ENCODE measurements around the gene SCAMP5.

SCAMP5 gene

DNA sequence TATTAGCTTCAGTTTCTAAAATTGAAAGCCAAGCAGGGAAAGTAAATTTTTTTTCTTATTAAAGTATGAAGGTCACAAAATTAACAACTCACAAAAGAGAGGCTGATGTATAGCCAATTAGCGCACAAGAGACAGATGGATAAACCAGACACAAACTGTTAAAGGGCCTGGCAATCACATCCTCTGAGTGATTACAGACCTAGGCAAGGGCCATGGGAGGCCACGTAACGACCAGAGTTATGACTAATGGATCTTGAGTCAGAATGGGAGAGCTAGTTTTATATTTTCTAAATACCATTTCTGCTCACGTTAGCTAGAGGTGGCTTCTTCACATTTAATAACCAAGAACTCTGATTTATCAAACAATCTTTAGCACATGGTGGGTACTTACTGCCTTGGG lies 17.8 kb upstream of the SCAMP5 start:
- DNase-seq, result no peak

- no peak for DNase-seq
These were observed 17.3 kb upstream of the SCAMP5 start for GRCh38 chr15:74978077-74978476.

DNA sequence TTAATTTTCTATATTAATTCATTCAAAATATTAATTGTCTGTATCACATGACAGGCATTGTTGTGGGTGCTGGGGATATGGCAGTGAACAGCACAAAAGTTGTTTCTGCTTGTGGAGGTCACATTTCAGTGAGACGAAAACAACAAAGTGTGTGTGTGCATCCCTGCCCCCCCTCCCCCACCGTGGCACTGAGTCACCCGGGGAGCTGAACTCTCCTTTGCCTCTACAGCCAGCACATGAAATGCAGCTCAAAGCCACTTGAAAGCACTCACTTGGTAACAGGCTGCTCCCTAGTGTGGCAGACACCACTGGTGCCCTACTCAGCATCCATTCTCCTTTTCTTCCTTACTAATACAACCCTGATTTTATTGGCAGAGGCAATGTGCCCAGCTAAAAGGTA lies 16.9 kb upstream of the SCAMP5 start:
- no peak for DNase-seq

GRCh38 chr15:74982183-74982582 lies 13.2 kb upstream of the SCAMP5 start:
- no peak for DNase-seq

DNA sequence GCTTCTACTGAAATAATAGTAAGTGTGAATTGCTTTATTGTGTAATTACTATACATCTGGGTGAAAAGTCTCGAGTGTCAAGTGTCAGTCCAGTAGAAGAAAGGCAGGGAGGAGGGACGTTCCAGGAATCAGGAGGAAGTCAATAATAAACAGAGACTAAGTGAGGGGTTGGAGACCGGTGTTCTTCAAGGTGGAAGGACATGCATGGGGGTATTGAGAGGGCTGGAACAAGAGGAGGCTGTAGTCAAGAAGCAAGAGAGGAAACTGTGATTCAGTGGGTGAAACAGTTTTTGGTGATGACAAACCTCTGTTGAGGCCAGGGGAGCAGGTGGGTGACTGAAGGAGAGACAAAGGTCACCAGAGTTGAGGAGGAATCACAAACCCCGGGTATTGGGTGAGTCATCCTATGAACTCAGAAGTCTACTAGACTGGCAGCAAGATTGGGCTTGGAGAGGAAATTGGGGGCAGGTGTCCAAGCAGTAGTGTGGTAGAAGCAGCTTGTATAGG lies 11.6 kb upstream of the SCAMP5 start:
- DNase-seq, result no peak

DNA sequence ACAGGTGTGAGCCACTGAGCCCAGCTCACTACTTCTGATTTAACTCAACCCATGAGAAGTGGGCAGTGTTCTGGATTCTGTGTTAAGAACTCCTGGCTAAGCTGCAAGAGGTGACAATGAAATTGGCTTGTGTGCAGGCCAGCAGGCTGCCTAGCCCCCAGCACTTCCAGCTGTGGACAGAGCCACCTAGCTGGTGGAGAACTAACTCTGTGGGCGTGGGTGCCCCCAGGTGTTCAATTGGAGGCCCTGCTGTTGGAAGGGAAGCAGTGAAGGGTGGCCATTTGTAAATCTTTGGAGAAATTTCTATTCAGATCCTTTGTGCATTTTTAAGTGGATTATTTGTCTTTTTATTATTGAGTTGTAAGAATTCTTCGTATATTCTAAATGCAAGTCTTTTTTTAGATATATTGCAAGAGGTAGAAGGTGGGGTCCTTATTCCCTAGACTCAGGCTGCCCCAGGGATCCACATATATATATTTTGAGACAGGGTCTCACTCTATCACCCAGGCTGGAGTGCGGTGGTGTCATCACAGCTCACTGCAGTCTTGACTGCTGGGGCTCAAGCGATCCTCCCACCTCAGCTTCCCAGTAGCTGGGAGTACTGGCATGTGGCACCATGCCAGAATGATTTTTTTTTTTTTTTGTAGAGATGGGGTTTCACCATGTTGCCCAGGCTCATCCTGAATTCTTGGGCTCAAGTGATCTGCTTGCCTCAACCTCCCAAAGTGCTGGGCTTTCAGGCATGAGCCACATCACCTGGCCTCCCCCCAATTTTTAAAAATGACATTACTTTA lies 7.2 kb upstream of the SCAMP5 start:
- peak; percentile 84 for DNase-seq

DNA sequence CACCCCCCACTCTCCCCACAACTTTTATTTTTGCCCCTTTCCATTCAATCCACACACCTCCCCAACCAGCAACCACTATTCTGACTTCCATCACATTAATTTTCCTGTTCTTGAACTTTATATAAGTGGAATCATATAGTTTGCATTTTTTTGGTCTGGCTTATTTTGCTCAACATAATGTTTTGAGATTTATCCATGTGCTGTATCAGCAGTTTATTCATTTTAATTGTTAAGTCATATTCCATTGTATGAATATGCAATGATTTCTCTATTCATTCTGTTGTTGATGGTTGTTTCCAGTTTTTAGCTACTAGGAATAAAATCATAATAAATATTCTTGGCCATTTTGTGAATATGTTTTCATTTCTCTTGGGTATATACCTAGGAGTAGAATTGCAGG lies 5.8 kb upstream of the SCAMP5 start:
- no peak for DNase-seq

DNA sequence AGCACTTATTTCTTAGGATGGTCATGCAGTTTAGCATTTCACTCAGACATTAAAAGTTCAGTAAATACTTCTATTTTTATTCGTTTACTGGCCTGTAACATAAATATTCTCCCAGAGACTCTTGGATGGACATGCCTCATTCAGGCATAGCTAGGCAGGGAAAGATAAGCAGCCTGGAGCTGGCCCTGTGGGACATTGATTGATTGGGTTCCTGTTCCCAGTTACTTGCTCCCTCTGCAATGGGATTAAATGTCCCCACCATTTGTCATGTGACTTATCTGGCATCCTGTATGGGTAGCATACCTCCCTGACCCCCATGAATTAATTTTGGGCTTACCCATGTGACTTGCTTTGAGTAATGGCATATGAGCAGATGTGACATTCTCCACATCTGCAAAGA lies 2.7 kb upstream of the SCAMP5 start:
- DNase-seq, result no peak

GRCh38 chr15:74994236-74994635 lies 1.1 kb upstream of the SCAMP5 start:
- DNase-seq, result no peak

DNA sequence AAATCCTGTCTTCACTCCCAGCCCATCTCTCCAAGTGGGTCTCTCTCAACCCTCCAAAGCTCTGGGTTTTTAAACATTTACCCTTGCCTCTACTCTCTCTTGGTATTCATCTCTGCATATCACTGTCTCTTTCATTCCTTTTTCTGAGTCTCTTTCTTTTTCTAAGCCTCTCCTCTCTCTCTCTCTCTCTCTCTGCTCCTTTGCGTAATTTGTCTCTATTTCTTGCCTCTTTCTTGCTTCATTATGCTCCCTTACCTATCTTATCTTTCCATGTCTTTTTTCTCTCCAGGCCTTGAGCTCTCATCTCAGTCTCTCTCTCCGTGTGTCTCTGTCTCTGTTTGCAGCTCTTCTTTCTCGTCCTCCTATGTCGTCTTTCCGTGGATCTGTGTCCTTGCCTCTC lies 678 bp upstream of the SCAMP5 start:
- DNase-seq, result no peak

DNA sequence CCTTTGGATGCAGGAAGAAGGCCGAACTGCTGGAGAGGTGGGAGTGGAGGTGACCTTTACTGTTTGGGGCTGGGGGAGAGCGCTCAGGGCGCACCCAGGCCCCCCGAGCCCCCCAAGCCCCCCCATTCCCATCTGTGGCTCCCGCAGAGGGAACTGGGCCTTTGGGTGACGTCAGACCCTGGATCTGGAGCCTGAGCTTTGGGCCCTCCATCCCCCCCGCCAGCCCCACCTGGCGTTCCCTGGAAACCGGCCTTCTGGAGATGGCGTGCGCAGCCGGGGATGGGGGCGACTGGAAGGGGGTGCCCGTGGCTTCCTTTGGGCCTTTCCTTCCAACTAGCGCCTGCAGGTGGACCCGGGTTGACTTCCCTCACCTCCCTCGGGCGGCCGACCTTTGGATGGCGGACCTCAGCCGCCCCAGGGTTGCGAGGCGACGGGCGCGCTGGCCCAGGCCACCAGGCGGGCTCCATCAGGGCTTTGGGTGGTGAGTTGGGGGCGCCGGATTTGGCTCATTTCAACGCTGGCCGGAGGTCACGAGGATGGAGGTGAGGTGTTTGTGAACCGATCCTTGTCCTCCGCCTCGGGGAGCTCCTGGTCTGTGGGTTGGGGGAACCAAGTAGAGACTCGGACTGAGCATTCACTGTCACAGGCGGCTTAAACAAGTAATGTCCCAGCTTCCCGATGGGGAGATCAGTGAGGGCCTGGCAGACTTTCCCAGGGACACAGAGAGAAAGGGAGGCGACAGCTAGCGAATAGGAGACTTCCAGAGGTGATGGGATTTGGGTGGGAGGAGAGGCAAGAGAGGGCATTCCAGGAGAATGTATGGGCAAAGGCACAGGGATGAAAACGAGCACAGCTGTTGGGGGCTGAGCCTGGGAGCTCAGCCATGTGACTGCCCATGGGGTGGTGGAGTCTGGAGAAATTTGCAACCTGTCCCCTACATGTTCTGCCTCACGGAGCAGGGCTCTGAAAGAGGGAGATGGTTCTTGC lies 709 bp downstream of the SCAMP5 start:
- no peak for DNase-seq

- DNase-seq, result no peak
These were observed 1.8 kb downstream of the SCAMP5 start for GRCh38 chr15:74997141-74997540.

- DNase-seq, result no peak
These were observed 2.2 kb downstream of the SCAMP5 start for GRCh38 chr15:74997543-74997942.

DNA sequence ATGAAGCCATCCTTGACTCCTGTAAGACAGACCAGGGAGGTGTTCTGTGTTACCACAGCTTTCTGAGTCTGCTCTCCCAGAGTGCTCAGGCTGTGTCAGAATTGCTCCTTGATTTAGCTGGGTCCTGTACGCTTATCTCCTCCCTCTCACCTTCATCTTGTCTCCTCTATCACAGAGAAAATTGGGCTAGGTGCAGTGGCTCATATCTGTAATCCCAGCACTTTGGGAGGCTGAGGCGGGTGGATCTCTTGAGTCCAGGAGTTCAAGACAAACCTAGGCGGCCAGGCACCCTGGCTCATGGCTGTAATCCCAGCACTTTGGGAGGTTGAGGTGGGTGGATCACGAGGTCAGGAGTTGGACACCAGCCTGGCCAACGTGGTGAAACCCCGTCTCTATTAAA lies 5.9 kb downstream of the SCAMP5 start:
- no peak for DNase-seq

- DNase-seq, result no peak
These were observed 7.0 kb downstream of the SCAMP5 start for GRCh38 chr15:75002398-75002797.

DNA sequence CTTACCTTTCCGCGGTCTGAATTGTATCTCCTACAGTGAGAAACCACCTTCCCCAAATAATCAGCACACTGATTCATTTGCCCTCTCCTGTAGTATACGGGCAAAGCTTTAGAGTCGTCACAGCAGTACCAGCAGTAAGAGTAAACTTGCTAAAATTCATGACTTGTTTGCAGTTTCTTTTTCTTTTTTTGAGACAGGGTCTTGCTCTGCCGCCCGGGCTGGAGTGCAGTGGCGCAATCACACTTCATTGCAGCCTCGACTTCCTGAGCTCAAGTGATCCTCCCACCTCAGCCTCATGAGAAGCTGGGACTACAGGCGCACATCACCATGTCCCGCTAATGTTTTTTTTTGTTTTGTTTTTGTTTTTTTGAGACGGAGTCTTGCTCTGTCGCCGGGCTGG lies 11.9 kb downstream of the SCAMP5 start:
- DNase-seq, result no peak

DNA sequence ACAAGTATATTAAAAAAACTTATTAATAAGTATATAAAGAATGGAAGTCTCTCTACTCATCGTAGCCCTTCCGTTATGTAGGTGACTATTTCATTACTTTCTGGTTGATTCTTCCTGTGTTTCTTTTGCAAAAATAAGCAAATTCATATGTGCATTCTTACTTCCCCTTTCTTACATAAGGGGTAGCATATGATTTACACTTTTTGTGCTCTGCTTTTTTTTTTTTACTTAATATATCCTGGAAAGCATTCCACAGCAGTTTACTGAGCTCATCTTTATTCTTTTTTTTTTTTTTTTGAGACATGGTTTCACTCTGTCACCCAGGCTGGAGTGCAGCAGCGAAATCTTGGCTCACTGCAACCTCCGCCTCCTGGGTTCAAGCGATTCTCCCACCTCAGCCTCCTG lies 12.9 kb downstream of the SCAMP5 start:
- peak; percentile 70 for DNase-seq

DNA sequence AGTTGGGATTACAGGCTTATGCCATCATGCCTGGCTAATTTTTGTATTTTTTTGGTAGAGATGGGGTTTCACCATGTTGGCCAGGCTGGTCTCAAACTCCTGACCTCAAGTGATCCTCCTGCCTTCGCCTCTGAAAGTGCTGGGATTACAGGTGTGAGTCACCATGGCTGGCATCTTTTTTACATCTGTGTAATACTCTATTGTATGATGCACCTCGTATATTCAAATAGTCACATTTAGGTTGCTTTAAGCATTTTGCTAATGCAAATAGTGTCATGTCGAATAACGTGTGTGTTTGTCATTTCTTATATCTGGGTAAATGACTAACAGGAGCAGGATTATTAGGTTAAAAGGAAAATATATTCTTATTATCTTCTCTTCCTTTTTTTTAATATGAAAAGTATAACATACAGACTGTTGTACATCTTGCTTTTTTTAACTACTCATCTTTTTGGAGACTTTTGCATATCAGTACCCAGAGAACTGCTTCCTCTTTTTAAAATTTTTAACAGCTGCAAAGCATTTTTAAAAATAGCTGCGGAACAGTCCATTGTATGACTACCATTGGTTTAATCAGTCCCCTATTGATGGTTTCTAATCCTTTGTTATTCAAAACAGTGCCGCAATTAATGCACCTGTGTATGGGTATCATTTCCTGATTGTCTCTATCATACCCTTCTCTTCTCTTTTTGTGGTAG lies 13.4 kb downstream of the SCAMP5 start:
- peak; percentile 76 for DNase-seq

DNA sequence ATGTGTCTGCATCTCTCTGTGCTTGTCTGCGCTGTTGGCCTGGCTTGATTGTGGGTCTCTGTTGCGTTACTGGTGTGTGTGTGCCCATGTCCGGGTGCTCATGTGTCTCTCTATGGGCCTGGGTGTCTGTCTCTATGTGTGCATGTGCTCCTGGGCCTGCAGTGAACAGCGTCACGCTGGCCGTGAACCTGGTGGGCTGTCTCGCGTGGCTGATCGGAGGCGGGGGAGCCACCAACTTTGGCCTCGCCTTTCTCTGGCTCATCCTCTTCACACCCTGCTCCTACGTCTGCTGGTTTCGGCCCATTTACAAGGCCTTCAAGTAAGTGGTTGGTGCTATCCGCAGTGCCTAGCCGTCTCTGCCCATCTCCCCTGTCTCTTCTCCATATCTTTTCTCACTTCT lies 21.1 kb downstream of the SCAMP5 start:
- no peak for DNase-seq

GRCh38 chr15:75019916-75020315 lies 24.6 kb downstream of the SCAMP5 start:
- DNase-seq, result no peak

DNA sequence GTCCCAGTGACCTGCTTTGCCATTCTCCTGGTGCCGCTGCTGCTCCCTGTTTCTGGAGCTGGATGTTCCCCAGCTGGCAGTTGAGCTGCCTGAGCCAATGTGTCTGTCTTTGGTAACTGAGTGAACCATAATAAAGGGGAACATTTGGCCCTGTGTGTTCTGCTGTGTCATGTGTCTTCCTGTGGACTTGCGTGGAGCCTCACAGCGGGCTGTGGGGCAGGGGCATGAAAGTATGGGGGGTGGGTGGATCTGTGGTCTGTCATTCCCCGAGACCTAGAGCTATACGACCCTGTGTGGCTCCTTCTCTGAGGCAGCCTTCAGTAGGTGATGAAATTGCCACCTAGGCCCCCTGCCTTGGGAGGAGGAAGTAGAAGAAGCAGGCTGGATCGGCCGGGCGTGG lies 26.0 kb downstream of the SCAMP5 start:
- DNase-seq, result peak; percentile 23

DNA sequence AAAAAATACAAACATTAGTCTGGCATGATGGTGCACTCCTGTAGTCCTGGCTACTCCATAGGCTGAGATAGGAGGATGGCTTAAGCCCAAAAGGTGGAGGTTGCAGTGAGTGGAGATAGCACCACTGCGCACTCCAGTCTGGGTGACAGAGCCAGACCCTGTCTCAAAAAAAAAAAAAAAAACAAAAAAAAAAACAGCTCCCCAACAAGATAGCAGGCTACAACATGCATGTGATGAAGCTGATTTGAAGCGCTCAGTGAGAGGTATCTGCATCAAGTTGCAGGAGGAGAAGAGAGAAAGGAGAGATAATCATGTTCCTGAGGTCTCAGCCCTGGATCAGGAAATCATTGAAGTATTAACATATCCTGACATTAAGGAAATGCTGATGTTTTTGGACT lies 27.4 kb downstream of the SCAMP5 start:
- peak; percentile 60 for DNase-seq

- DNase-seq, result peak; percentile 99
These were observed 28.0 kb downstream of the SCAMP5 start, which contains the start of gene PPCDC for GRCh38 chr15:75023181-75023871. Gene PPCDC (plus strand): TSS chr15:75023590. CDS start chr15:75028319, 4,729 bp downstream.
